SU-DHL-6 (cell line): ENCODE results near the gene INF2.

ENCODE experiments used
- H2AFZ ChIP-seq: fragments of 200-600 bp; sonication (generic); 2 replicates; pipeline ENCODE4 v1.6.1; 2014; ENCODE audit warnings: low read depth, mild to moderate bottlenecking, moderate library complexity, mixed read lengths, antibody characterized with exemption, low read length; ENCODE audit not compliant: severe bottlenecking
- H3F3A ChIP-seq: fragments of 200-600 bp; shearing (Covaris generic); 2 replicates; pipeline ENCODE4 v1.6.0; 2016; ENCODE audit warnings: antibody characterized with exemption, mild to moderate bottlenecking; ENCODE audit not compliant: insufficient read depth
- H3K27ac ChIP-seq: fragments of 200-600 bp; sonication (generic); 2 replicates; pipeline ENCODE4 v1.5.1; 2016; ENCODE audit warnings: low read depth, mild to moderate bottlenecking, low read length, moderate library complexity, mixed read lengths
- H3K27me3 ChIP-seq: fragments of 200-600 bp; sonication (generic), shearing (Covaris generic); 2 replicates; pipeline ENCODE4 v1.6.0; 2014; ENCODE audit warnings: mild to moderate bottlenecking, low read length
- H3K36me3 ChIP-seq: fragments of 200-600 bp; sonication (generic); 2 replicates; pipeline ENCODE4 v1.6.1; 2014; ENCODE audit warnings: mild to moderate bottlenecking, low read length, mixed read lengths
- H3K4me2 ChIP-seq: fragments of 300-600, 200-600 bp; shearing (Covaris generic), sonication (generic); 2 replicates; pipeline ENCODE4 v1.6.0; 2014; ENCODE audit warnings: low read length, low read depth, mild to moderate bottlenecking; ENCODE audit not compliant: poor library complexity, severe bottlenecking
- H3K4me3 ChIP-seq: fragments of 200-600 bp; sonication (generic); 2 replicates; pipeline ENCODE4 v1.5.1; 2014; ENCODE audit warnings: antibody characterized with exemption, low read length, mild to moderate bottlenecking, mixed read lengths; ENCODE audit not compliant: insufficient read depth, poor library complexity, severe bottlenecking
- H3K79me2 ChIP-seq: fragments of 200-600 bp; sonication (generic); 2 replicates; pipeline ENCODE4 v1.6.1; 2014; ENCODE audit warnings: mild to moderate bottlenecking, low read length, moderate library complexity; ENCODE audit not compliant: insufficient read depth
- H3K9ac ChIP-seq: fragments of 200-600 bp; sonication (generic); 2 replicates; pipeline ENCODE4 v1.7.0; 2014; ENCODE audit warnings: mild to moderate bottlenecking, low read length
- H3K9me2 ChIP-seq: fragments of 200-600 bp; sonication (generic); replicated peaks from 2 replicates; pipeline ENCODE4 v1.6.1; 2014; ENCODE audit warnings: low read length; ENCODE audit not compliant: insufficient read depth
- H3K9me3 ChIP-seq: fragments of 200-600 bp; sonication (generic); 2 replicates; pipeline ENCODE4 v1.6.1; 2014; ENCODE audit warnings: low read length, mixed read lengths; ENCODE audit not compliant: insufficient read depth
- H4K20me1 ChIP-seq: fragments of 200-600 bp; sonication (generic); 2 replicates; pipeline ENCODE4 v1.6.1; 2014; ENCODE audit warnings: low read depth, mild to moderate bottlenecking, antibody characterized with exemption, low read length, moderate library complexity, mixed read lengths
- CTCF ChIP-seq: fragments of 200-600 bp; sonication (generic); IDR thresholded peaks from one replicate; pipeline ENCODE4 v1.5.1; 2017; ENCODE audit warnings: antibody characterized with exemption, mild to moderate bottlenecking, low read length, moderate library complexity; ENCODE audit not compliant: insufficient read depth, poor library complexity, severe bottlenecking
- EZH2phosphoT487 ChIP-seq: fragments of 200-600 bp; sonication (generic), shearing (Covaris generic); conservative IDR thresholded peaks from 2 replicates; pipeline ENCODE4 v1.6.1; 2018; ENCODE audit warnings: mild to moderate bottlenecking, antibody characterized with exemption, low read length, moderate library complexity, mixed read lengths

INF2 gene

DNA sequence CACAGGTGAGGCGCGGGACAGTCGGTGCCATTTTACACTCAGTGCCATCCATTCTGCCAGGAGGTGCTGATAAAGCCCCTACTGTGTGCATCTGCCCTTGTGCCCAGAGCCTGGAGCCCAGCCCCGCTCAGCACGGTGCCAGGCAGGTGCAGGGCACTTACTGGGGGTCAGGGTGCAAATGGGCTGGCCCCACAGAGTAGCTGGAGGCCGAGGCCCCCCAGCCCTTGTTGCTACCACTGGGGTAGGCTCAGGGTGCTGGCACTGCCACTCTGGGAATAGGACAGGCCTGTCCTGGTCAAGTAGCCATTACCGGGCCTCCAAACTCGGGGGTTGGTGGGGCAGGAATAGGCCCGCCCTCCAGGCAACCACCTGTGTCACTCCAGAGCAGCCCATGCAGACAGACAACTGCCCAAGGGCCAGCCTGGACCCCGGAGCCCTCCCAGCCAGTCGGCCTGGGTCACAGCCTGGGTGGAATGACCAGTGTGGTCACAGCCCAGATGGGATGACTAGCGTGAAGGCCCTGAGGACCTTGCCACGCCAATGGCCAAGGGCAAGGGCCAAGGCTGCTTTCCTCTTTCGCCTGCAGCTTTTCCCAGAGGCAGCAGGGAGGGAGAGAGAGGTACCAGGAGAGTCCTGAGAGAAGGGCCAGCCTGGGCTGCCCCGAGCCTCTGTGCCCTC, 3.0 kb downstream of the INF2 start:
- no peak overlapping the region for H3K4me2 ChIP-seq
- no peaks in the 10 kb centered on the region for H4K20me1 ChIP-seq
- no peaks in the 10 kb centered on the region for H3F3A ChIP-seq
- no peaks in the 10 kb centered on the region for H3K9me2 ChIP-seq
- no peak overlapping the region for H3K27ac ChIP-seq
- TF ChIP-seq CTCF (no peak), EZH2phosphoT487 (no peak)
- H3K4me3 ChIP-seq, result no peak overlapping the region
- H3K9me3 ChIP-seq, result no peaks in the 10 kb centered on the region
- H2AFZ ChIP-seq, result no peak overlapping the region
- peaks cover 23% of the 10 kb centered on the region; the same call in 1 of the 2 replicates for H3K79me2 ChIP-seq
- no peaks in the 10 kb centered on the region for H3K36me3 ChIP-seq
- H3K9ac ChIP-seq, result no peak overlapping the region
- no peaks in the 10 kb centered on the region for H3K27me3 ChIP-seq

DNA sequence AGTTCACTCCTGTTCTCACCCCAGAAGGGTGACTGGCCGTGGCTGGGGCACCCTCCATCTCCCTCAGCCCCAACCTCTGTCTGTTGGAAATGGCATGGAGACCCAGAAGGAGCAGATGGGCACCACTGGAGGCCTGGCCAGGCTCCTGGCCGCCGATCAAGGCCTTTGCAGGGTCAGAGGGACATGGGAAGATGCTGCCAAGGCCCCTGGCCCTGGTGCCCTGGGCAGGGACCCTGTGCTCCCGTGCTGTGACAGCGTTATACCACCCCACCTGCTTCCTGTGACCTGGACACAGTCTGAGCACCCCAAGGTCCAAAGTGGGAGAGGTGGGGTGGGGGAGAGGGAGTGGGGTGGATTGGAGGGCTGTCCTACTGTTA, 3.5 kb downstream of the INF2 start:
- no peak overlapping the region for H3K27ac ChIP-seq
- H3K36me3 ChIP-seq, result no peaks in the 10 kb centered on the region
- no peaks in the 10 kb centered on the region for H3K9me2 ChIP-seq
- H3K27me3 ChIP-seq, result no peaks in the 10 kb centered on the region
- no peak overlapping the region for H3K9ac ChIP-seq
- H3K4me3 ChIP-seq, result no peak overlapping the region
- no peak for TF ChIP-seq EZH2phosphoT487
- no peak for TF ChIP-seq CTCF
- no peaks in the 10 kb centered on the region for H3F3A ChIP-seq
- H3K9me3 ChIP-seq, result no peaks in the 10 kb centered on the region
- H2AFZ ChIP-seq, result no peak overlapping the region
- no peaks in the 10 kb centered on the region for H4K20me1 ChIP-seq
- H3K79me2 ChIP-seq, result peaks cover 23% of the 10 kb centered on the region; the same call in 1 of the 2 replicates
- no peak overlapping the region for H3K4me2 ChIP-seq

GRCh38 chr14:104693482-104694431, 4.3 kb downstream of the INF2 start:
- H3K36me3 ChIP-seq, result no peaks in the 10 kb centered on the region
- H4K20me1 ChIP-seq, result no peaks in the 10 kb centered on the region
- H3K79me2 ChIP-seq, result peaks cover 23% of the 10 kb centered on the region; the same call in 1 of the 2 replicates

More at GRCh38 chr14:104693482-104694431, 4.3 kb downstream of the INF2 start:
- H3K9me3 ChIP-seq, result no peaks in the 10 kb centered on the region
- TF ChIP-seq EZH2phosphoT487 (no peak), CTCF (no peak)
- no peaks in the 10 kb centered on the region for H3K9me2 ChIP-seq
- no peak overlapping the region for H3K4me2 ChIP-seq
- no peak overlapping the region for H3K4me3 ChIP-seq
- H3K9ac ChIP-seq, result no peak overlapping the region
- no peak overlapping the region for H3K27ac ChIP-seq
- no peaks in the 10 kb centered on the region for H3K27me3 ChIP-seq
- H3F3A ChIP-seq, result no peaks in the 10 kb centered on the region
- H2AFZ ChIP-seq, result no peak overlapping the region
